NT2/D1 (cell line): ENCODE measurements around the gene THSD7A.

Experiments used
- DNase-seq: peaks from one replicate; pipeline ENCODE4 v3.0.0-alpha.2; 2011; ENCODE audit warnings: low read depth, low spot score
- H3K27me3 ChIP-seq: 2 replicates; pipeline ENCODE4 v1.6.0; 2011; ENCODE audit warnings: mild to moderate bottlenecking; ENCODE audit not compliant: insufficient read length, insufficient read depth
- H3K36me3 ChIP-seq: 2 replicates; pipeline ENCODE4 v1.6.1; 2011; ENCODE audit warnings: mild to moderate bottlenecking, low read length, mixed read lengths; ENCODE audit not compliant: insufficient read depth, insufficient read length
- H3K4me1 ChIP-seq: 2 replicates; pipeline ENCODE4 v1.5.1; 2011; ENCODE audit not compliant: insufficient read depth, insufficient read length
- H3K4me3 ChIP-seq: 2 replicates; pipeline ENCODE4 v1.5.1; 2011; ENCODE audit warnings: low read depth; ENCODE audit not compliant: insufficient read length
- H3K9ac ChIP-seq: 2 replicates; pipeline ENCODE4 v1.6.0; 2011; ENCODE audit warnings: low read depth; ENCODE audit not compliant: insufficient read length
- H3K9me3 ChIP-seq: 2 replicates; pipeline ENCODE4 v1.5.1; 2011; ENCODE audit warnings: mild to moderate bottlenecking, low read length; ENCODE audit not compliant: insufficient read depth
- SUZ12 ChIP-seq: IDR thresholded peaks from 2 replicates; pipeline ENCODE4 v1.6.1; 2011; ENCODE audit not compliant: insufficient read length, insufficient read depth; ENCODE audit errors: extremely low read depth
- YY1 ChIP-seq: IDR thresholded peaks from 2 replicates; pipeline ENCODE4 v1.6.1; 2011; ENCODE audit not compliant: insufficient read length, insufficient read depth
- ZNF274 ChIP-seq: IDR thresholded peaks from 2 replicates; pipeline ENCODE4 v1.6.1; 2011; ENCODE audit warnings: mild to moderate bottlenecking, low read depth, low read length

THSD7A gene

DNA sequence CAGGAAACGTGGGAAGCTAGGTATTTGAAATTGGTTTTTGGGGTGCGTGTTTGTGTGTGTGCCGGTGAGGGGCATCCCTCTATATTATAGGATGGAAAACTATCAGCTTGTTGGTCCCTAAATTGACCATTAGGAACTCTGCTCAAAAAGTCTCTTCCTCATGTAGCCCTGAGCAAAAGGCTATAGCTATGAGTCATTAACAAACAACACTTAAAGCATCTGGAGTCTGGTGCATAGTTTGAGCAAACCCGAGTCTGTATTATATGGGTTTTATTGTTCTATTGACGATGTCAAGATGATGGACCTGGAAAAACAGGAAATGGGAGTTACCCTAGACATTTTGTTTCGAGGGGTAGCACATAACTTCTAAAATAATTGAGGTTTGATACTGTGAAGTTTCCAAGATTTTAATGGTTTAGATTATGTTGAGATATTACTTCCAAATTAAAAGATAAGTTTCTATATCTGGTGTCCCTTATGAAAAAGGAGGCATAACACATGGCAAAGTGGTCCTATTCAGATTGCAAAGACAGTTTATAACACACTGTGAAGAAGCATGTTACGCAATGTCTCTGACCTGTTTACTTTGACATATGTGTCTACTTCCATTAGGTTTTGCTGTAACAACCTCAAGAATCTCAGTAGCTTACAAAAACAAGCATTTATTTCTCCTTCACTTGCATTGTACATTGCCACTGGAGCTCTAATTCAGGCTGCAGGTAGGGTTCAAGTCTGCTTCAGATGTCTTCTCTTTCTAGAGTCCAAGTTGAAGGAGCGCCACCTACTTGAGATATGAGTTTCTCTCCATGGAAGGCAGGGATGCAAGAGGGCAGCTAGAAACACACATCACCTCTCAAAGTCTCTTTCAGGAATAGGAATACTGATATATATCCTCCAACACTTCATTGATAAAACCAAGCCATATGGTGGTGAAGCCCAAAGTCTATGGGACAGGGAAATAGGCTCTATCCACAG is 500.6 kb downstream of the THSD7A start:
- Histone ChIP-seq H3K9me3 (no peaks in the 10 kb centered on the region), H3K9ac (no peak overlapping the region), H3K36me3 (no peaks in the 10 kb centered on the region), H3K27me3 (no peaks in the 10 kb centered on the region), H3K4me1 (no peaks in the 10 kb centered on the region), H3K4me3 (no peak overlapping the region)
- TF ChIP-seq ZNF274: no peak
- TF ChIP-seq SUZ12: no peak
- no peak for DNase-seq

DNA sequence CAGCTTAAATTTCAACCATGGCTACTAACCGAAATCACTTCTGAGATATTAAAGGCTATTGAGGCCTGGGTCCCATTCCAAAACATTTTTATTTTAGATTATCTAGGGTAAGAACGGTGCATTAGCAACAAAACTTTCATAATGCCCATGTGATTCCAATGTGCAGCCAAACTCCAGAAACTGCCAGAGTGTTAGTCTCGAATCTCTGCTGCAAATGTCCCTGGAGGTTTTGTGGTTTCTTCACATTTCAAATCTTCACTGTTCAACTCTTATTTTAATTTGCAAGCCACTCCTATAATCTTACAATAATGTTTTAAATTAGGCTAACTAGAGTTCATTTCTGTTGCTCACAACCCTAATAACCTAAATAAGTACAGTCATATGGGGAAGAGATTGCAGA is 501.3 kb downstream of the THSD7A start:
- H3K27me3 ChIP-seq: no peaks in the 10 kb centered on the region
- no peak for TF ChIP-seq ZNF274
- no peak for TF ChIP-seq SUZ12
- TF ChIP-seq YY1: no peak
- no peak overlapping the region for H3K4me3 ChIP-seq
- no peak for DNase-seq
- H3K9ac ChIP-seq: no peak overlapping the region
- H3K36me3 ChIP-seq: no peaks in the 10 kb centered on the region
- no peaks in the 10 kb centered on the region for H3K9me3 ChIP-seq
- H3K4me1 ChIP-seq: no peaks in the 10 kb centered on the region

DNA sequence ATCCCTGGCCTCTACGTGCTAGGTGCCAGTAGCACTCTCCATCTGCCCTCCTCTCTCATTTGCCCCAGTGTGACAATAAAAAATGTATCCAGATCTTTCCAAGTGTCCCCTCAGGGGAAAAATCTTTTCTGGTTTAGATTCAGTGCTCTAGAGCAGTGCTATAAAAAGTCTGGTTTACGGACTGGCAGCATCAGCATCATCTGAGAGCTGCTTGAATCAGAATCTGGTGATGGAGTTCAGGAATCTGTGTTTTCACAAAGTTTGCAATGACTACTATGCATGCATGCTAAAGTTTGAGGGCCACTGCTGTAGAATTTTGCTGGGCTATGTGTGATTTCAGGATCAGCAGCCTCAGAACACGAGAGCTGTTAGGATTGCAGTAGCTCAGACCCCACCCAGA is 501.8 kb downstream of the THSD7A start:
- no peak for DNase-seq
- no peak overlapping the region for H3K4me3 ChIP-seq
- H3K27me3 ChIP-seq: no peaks in the 10 kb centered on the region
- no peaks in the 10 kb centered on the region for H3K9me3 ChIP-seq
- no peaks in the 10 kb centered on the region for H3K4me1 ChIP-seq
- H3K36me3 ChIP-seq: no peaks in the 10 kb centered on the region
- no peak for TF ChIP-seq SUZ12
- TF ChIP-seq ZNF274: no peak
- no peak for TF ChIP-seq YY1
- no peak overlapping the region for H3K9ac ChIP-seq

- DNase-seq: no peak
Observed at GRCh38 chr7:11329626-11330025, 502.4 kb downstream of the THSD7A start.

GRCh38 chr7:11328309-11328708 is 503.7 kb downstream of the THSD7A start:
- Histone ChIP-seq H3K9me3 (peaks cover 8% of the 10 kb centered on the region; the same call in 1 of the 2 replicates), H3K4me1 (no peaks in the 10 kb centered on the region), H3K4me3 (no peak overlapping the region), H3K9ac (no peak overlapping the region), H3K36me3 (no peaks in the 10 kb centered on the region), H3K27me3 (no peaks in the 10 kb centered on the region)
- no peak for DNase-seq
- TF ChIP-seq ZNF274: no peak
- TF ChIP-seq SUZ12: no peak
- no peak for TF ChIP-seq YY1

More at GRCh38 chr7:11329626-11330025, 502.4 kb downstream of the THSD7A start:
- Histone ChIP-seq H3K36me3 (no peaks in the 10 kb centered on the region), H3K9me3 (peaks cover under 1% of the 10 kb centered on the region; the same call in 1 of the 2 replicates), H3K4me1 (no peaks in the 10 kb centered on the region), H3K27me3 (no peaks in the 10 kb centered on the region), H3K4me3 (no peak overlapping the region), H3K9ac (no peak overlapping the region)
- no peak for TF ChIP-seq SUZ12
- no peak for TF ChIP-seq YY1
- TF ChIP-seq ZNF274: no peak

GRCh38 chr7:11327633-11328032 is 504.4 kb downstream of the THSD7A start:
- Histone ChIP-seq H3K9me3 (peaks cover 8% of the 10 kb centered on the region; the same call in 1 of the 2 replicates), H3K4me3 (no peak overlapping the region), H3K4me1 (no peaks in the 10 kb centered on the region), H3K27me3 (no peaks in the 10 kb centered on the region), H3K9ac (no peak overlapping the region), H3K36me3 (no peaks in the 10 kb centered on the region)
- TF ChIP-seq SUZ12 (no peak), ZNF274 (no peak), YY1 (no peak)
- DNase-seq: no peak
